Stimulated activated CD4-positive, alpha-beta T cell treated with anti-CD3 and anti-CD28 coated beads, TNF-alpha, amount 100 ng/mL, for 4 hours (primary cell): ENCODE data around the gene ZNG1F.
"Not testable (repeated sequence)": the region's sequence is repeated elsewhere in the genome, so short reads cannot be mapped to it uniquely, and the experiment has no call there.

Experiments
- DNase-seq, 3 experiments: peaks; one replicate each; pipeline ENCODE4 v3.0.0-alpha.2; 2020; ENCODE audit warnings: low read depth in 3 of 3

ZNG1F gene

GRCh38 chr9:41086685-41087084, 102.4 kb downstream of the ZNG1F start:
- not testable (repeated sequence) for DNase-seq

- DNase-seq, result not testable (repeated sequence)
Measured at GRCh38 chr9:41086215-41086614, 102.9 kb downstream of the ZNG1F start.

- DNase-seq, result not testable (repeated sequence)
Measured at GRCh38 chr9:41082358-41082757, 106.8 kb downstream of the ZNG1F start.
